ENCODE results near the gene HS6ST3. TPM values are rescaled to one million over a fixed set of nuclear protein-coding genes. Genes with fewer than 3 reads are reported as not detected.

The HS6ST3 gene
- total and polyA plus RNA-seq, 2 donors (not counting 3 experiments of a cell fraction or from before 2014, with no cell fraction given), result 0.03 to 0.15 TPM

DNA sequence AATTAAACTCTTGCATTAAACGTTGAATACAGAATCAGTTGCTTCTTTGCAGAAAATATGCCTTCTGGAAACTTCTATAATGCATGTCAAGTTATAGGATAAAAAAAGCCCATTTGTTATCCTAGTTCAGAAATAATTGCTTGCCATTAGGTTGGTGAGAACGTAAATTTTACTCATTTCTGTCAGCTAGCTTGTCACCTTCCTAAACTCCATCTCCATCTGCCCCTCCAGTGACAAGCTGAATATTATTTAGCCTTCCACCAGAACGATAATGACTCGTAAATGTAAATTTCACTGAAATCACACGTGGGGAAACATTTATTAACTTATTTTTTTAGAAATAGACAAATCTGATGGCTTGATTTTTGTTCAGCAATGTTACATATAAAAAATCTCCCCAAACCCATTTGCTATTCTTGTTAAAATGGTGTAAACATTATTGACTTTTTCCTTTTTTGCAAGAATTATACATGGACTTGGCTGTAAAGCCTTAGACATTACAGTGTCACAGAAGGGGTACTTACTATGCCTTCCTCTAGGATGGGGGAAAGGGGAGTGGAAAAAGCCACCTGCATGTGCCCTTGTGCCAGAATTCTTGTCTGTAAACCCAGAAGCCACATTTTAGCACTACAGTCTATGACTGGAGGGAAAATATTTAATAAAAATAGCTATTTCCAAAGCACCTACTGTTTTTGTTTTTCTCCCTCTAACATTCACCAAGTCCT lies 577.5 kb downstream of the HS6ST3 start:
- BruUV-seq (replicated peaks), result no TSS peak
- Histone ChIP-seq H3K9ac (replicated peaks; ENCODE audit: extremely low read depth, insufficient read depth, low read length) (no peak overlapping the region), H3K4me3 (replicated peaks in 1 of 3; ENCODE audit: insufficient read depth in 1 of 3, low read depth in 1 of 3, low read length in 3 of 3) (no peak overlapping the region), H3K4me2 (ENCODE audit: insufficient read depth, low read length) (no peak overlapping the region), H2AFZ (ENCODE audit: low read depth, low read length) (no peak overlapping the region), H3K9me1 (replicated peaks; ENCODE audit: control insufficient read depth, extremely low read depth, insufficient read depth, low read length) (no peaks in the 10 kb centered on the region), H3K9me3 (replicated peaks; ENCODE audit: control insufficient read depth, insufficient read depth, low read length) (peaks cover 2% of the 10 kb centered on the region), H3K4me1 (ENCODE audit: control insufficient read depth, extremely low read depth, insufficient read depth, low read length) (no peaks in the 10 kb centered on the region), H3K27ac (ENCODE audit: insufficient read depth, low read depth, low read length) (no peak overlapping the region), H3K27me3 (ENCODE audit: control insufficient read depth in 2 of 2, insufficient read depth in 2 of 2, low read length in 2 of 2) (no peaks in the 10 kb centered on the region), H4K20me1 (replicated peaks; ENCODE audit: control insufficient read depth, extremely low read depth, insufficient read depth, low read length) (no peaks in the 10 kb centered on the region), H3K36me3 (ENCODE audit: control insufficient read depth in 2 of 2, extremely low read depth in 1 of 2, insufficient read depth in 2 of 2, low read length in 2 of 2) (no peaks in the 10 kb centered on the region), H3K79me2 (ENCODE audit: control insufficient read depth, insufficient read depth, low read length) (no peaks in the 10 kb centered on the region)
- TF ChIP-seq FOS (IDR thresholded peaks at IDR 0.05; ENCODE audit: borderline replicate concordance, insufficient read depth, low read length) (no peak), GATA2 (IDR thresholded peaks at IDR 0.05; ENCODE audit: insufficient read depth, insufficient read length, low read depth, low read length) (no peak), POLR2AphosphoS5 (IDR thresholded peaks at IDR 0.05; ENCODE audit: insufficient read depth, low read depth, low read length) (no peak), POLR2A (IDR thresholded peaks at IDR 0.05; ENCODE audit: low read depth, low read length) (no peak), MYC (IDR thresholded peaks at IDR 0.05; ENCODE audit: low read depth, low read length) (no peak), JUN (IDR thresholded peaks at IDR 0.05; ENCODE audit: borderline replicate concordance, insufficient read depth, insufficient read length, low read depth) (no peak)
- TF ChIP-seq, protein P1, sequence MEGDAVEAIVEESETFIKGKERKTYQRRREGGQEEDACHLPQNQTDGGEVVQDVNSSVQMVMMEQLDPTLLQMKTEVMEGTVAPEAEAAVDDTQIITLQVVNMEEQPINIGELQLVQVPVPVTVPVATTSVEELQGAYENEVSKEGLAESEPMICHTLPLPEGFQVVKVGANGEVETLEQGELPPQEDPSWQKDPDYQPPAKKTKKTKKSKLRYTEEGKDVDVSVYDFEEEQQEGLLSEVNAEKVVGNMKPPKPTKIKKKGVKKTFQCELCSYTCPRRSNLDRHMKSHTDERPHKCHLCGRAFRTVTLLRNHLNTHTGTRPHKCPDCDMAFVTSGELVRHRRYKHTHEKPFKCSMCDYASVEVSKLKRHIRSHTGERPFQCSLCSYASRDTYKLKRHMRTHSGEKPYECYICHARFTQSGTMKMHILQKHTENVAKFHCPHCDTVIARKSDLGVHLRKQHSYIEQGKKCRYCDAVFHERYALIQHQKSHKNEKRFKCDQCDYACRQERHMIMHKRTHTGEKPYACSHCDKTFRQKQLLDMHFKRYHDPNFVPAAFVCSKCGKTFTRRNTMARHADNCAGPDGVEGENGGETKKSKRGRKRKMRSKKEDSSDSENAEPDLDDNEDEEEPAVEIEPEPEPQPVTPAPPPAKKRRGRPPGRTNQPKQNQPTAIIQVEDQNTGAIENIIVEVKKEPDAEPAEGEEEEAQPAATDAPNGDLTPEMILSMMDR (IDR thresholded peaks at IDR 0.05; ENCODE audit: extremely low read depth in 1 of 2, insufficient read depth in 1 of 2, low read depth in 1 of 2, low read length in 2 of 2), result no peak
- TF ChIP-seq, protein P2, sequence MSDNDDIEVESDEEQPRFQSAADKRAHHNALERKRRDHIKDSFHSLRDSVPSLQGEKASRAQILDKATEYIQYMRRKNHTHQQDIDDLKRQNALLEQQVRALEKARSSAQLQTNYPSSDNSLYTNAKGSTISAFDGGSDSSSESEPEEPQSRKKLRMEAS (IDR thresholded peaks at IDR 0.05; ENCODE audit: insufficient read depth, insufficient read length), result no peak
- ChIA-PET CTCF (no interaction called here), POLR2A (interaction anchor here (0.6 kb wide), 1 partner anchor 645 kb away, joined by 3 read pairs; no protein-coding TSS in a partner anchor)
- intact Hi-C loops (cut with micrococcal nuclease) (no loop called here), dilution Hi-C loops (cut with MboI; ENCODE audit: extremely low pct_ligation_motif_present, low sequenced_read_pairs) (no loop called here)
- no peak for DNase-seq (ENCODE audit: low read depth, low spot score)
- FAIRE-seq, result no peak

Measured in endothelial cell of umbilical vein (primary cell).